HUES48 (cell line): ENCODE measurements around the gene PRR36.

Experiments used
- H3K27ac ChIP-seq: one replicate; pipeline ENCODE4 v1.7.0; 2013; ENCODE audit warnings: low read depth, low read length, inconsistent platforms
- H3K27me3 ChIP-seq: 2 replicates; pipeline ENCODE4 v1.6.1; 2013; ENCODE audit warnings: mild to moderate bottlenecking, low read length; ENCODE audit not compliant: control insufficient read depth, insufficient read depth
- H3K36me3 ChIP-seq: 2 replicates; pipeline ENCODE4 v1.6.1; 2013; ENCODE audit warnings: low read length; ENCODE audit not compliant: control insufficient read depth, insufficient read depth
- H3K4me1 ChIP-seq: 2 replicates; pipeline ENCODE4 v1.6.1; 2013; ENCODE audit warnings: mild to moderate bottlenecking, low read length; ENCODE audit not compliant: control insufficient read depth, insufficient read depth
- H3K4me3 ChIP-seq: 2 replicates; pipeline ENCODE4 v1.5.1; 2013; ENCODE audit warnings: mild to moderate bottlenecking, low read depth, low read length
- H3K9ac ChIP-seq: 2 replicates; pipeline ENCODE4 v1.6.1; 2013; ENCODE audit warnings: mild to moderate bottlenecking, low read depth, low read length, moderate library complexity
- H3K9me3 ChIP-seq: 2 replicates; pipeline ENCODE4 v1.6.1; 2013; ENCODE audit warnings: low read length; ENCODE audit not compliant: control insufficient read depth, insufficient read depth

PRR36 gene

DNA sequence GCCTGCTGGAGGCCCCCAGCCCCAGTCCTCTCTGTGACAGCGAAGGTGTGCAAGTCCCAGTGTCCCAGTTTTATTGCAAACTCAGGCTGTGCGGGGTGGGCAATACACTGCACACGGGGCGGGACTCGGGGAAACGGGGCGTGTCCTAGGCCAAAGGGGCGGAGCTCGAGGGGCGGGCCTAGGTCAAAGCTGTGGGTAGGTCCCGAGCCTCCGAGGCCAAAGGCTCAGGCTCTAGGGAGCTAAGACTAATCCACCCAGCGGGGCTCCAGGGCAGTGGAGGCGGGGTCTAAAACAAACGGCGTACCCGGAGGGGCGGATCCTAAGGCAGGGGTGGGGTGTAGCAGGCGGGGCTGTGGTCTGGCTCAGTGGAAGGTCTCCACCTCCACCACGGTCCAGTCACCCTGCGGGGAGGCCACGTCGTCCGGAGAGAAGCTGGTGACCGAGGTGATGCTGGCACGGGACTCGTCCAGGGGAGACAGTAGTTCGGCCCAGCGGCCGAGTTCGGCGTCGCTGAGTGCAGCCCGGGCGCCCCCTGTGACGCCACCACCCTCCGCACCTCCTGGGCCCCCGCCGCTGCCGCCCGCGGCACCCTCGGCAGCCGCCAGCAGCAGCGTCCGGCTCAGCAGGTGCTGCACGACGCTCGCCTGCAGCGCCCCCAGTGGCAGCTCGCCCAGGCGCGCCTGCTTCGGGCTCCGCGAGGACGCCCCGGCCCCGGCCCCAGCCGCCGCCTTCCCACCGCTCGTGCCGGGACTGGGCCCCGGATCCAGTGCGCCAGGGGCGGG, 5.3 kb downstream of the PRR36 start:
- Histone ChIP-seq H3K9ac (no peak overlapping the region; the same call in 1 of the 2 replicates), H3K9me3 (no peaks in the 10 kb centered on the region), H3K27ac (no peak overlapping the region), H3K27me3 (peaks cover 40% of the 10 kb centered on the region), H3K36me3 (no peaks in the 10 kb centered on the region), H3K4me3 (peak overlapping the region; percentile 64), H3K4me1 (peaks cover 15% of the 10 kb centered on the region; the same call in 1 of the 2 replicates)

GRCh38 chr19:7868326-7868670, 5.9 kb downstream of the PRR36 start:
- Histone ChIP-seq H3K9ac (no peak overlapping the region), H3K4me1 (peaks cover 17% of the 10 kb centered on the region; the same call in 1 of the 2 replicates), H3K27me3 (peaks cover 42% of the 10 kb centered on the region), H3K27ac (no peak overlapping the region), H3K36me3 (no peaks in the 10 kb centered on the region), H3K4me3 (peak overlapping the region; percentile 37; the same call in 1 of the 2 replicates), H3K9me3 (no peaks in the 10 kb centered on the region)

GRCh38 chr19:7867092-7867844, 6.9 kb downstream of the PRR36 start:
- peaks cover 40% of the 10 kb centered on the region for H3K27me3 ChIP-seq
- no peak overlapping the region for H3K4me3 ChIP-seq
- no peak overlapping the region for H3K27ac ChIP-seq
- H3K4me1 ChIP-seq = peaks cover 16% of the 10 kb centered on the region; the same call in 1 of the 2 replicates
- no peaks in the 10 kb centered on the region for H3K36me3 ChIP-seq
- H3K9ac ChIP-seq = no peak overlapping the region
- H3K9me3 ChIP-seq = no peaks in the 10 kb centered on the region

GRCh38 chr19:7866399-7867091, 7.6 kb downstream of the PRR36 start:
- H3K4me1 ChIP-seq = peaks cover 16% of the 10 kb centered on the region; the same call in 1 of the 2 replicates

DNA sequence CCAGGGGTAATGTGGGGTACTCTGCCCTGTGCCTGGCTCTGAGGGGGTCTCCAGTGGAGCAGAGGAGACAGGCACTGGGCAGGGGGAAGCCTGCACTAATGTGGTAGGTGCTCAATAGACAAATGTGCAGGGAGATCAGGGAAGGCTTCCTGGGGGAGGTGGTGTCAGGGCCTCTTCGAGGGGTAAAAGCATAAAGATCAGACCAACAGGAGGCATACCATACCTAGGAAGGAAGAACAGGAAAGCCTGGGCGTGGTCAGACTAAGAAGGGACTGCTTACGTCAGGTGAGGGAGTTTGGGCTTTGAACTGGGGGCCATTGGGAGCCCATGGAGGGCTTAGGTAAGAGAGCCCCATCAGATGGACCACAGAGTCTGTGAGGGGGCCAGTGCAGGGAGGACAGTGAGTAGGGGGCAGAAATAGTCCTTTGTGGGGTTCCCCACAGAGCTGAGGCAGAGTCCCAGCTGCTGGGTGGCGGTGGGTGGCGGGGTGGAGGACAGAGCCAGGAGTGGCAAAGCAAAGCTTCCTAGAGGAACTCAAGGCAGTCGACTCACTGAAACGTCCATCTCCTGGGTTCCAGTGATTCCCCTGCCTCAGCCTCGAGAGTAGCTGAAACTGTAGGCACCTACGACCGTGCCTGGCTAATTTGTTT, 8.8 kb downstream of the PRR36 start:
- Histone ChIP-seq H3K36me3 (no peaks in the 10 kb centered on the region), H3K27me3 (peaks cover 53% of the 10 kb centered on the region), H3K4me3 (no peak overlapping the region), H3K27ac (no peak overlapping the region), H3K4me1 (peaks cover 18% of the 10 kb centered on the region; the same call in 1 of the 2 replicates), H3K9ac (no peak overlapping the region), H3K9me3 (no peaks in the 10 kb centered on the region)

More at GRCh38 chr19:7866399-7867091, 7.6 kb downstream of the PRR36 start:
- Histone ChIP-seq H3K27ac (no peak overlapping the region), H3K9ac (no peak overlapping the region), H3K4me3 (no peak overlapping the region), H3K9me3 (no peaks in the 10 kb centered on the region), H3K27me3 (peaks cover 42% of the 10 kb centered on the region), H3K36me3 (no peaks in the 10 kb centered on the region)

DNA sequence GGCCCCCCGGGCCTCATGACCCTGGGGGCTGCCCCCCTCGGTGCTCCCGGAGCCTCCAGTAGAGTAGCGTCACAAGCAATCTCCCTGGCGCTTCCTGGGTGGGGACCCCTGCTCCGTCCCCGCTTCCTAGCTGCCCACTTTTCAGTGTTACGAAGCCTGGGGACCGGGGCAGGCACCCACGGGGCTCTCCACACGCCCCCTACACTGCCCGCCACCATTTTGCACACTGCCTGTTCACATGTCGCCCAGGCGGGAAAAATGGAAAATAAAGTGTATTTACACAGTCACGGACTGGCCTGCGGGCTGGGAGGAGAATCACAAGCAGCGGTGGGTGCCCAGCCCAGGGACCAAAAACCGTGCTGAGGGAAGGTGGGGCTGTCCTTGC, 9.5 kb downstream of the PRR36 start:
- Histone ChIP-seq H3K4me3 (no peak overlapping the region), H3K9ac (no peak overlapping the region), H3K36me3 (no peaks in the 10 kb centered on the region), H3K4me1 (peaks cover 18% of the 10 kb centered on the region; the same call in 1 of the 2 replicates), H3K27me3 (peaks cover 53% of the 10 kb centered on the region), H3K9me3 (no peaks in the 10 kb centered on the region), H3K27ac (no peak overlapping the region)

- H3K4me1 ChIP-seq = peaks cover 18% of the 10 kb centered on the region; the same call in 1 of the 2 replicates
- no peak overlapping the region for H3K4me3 ChIP-seq
- no peak overlapping the region for H3K9ac ChIP-seq
- no peak overlapping the region for H3K27ac ChIP-seq
- no peaks in the 10 kb centered on the region for H3K36me3 ChIP-seq
- no peaks in the 10 kb centered on the region for H3K9me3 ChIP-seq
- peaks cover 53% of the 10 kb centered on the region for H3K27me3 ChIP-seq
Measured at GRCh38 chr19:7863971-7864689, 10.1 kb downstream of the PRR36 start.

GRCh38 chr19:7863157-7863970, 10.8 kb downstream of the PRR36 start:
- H3K4me1 ChIP-seq = peaks cover 18% of the 10 kb centered on the region; the same call in 1 of the 2 replicates
- peaks cover 53% of the 10 kb centered on the region for H3K27me3 ChIP-seq
- no peak overlapping the region for H3K9ac ChIP-seq
- no peaks in the 10 kb centered on the region for H3K36me3 ChIP-seq
- no peaks in the 10 kb centered on the region for H3K9me3 ChIP-seq
- H3K4me3 ChIP-seq = peak overlapping the region; percentile 72
- no peak overlapping the region for H3K27ac ChIP-seq

- H3K27me3 ChIP-seq = peaks cover 51% of the 10 kb centered on the region
- peak overlapping the region; percentile 74 for H3K4me3 ChIP-seq
Measured at GRCh38 chr19:7862413-7862951, 11.7 kb downstream of the PRR36 start.

More at GRCh38 chr19:7862413-7862951, 11.7 kb downstream of the PRR36 start:
- peaks cover 22% of the 10 kb centered on the region; the same call in 1 of the 2 replicates for H3K4me1 ChIP-seq
- H3K36me3 ChIP-seq = no peaks in the 10 kb centered on the region
- no peaks in the 10 kb centered on the region for H3K9me3 ChIP-seq
- H3K27ac ChIP-seq = peak overlapping the region; percentile 20
- no peak overlapping the region for H3K9ac ChIP-seq
